ENCODE measurements around the gene ZNF800.

DNA sequence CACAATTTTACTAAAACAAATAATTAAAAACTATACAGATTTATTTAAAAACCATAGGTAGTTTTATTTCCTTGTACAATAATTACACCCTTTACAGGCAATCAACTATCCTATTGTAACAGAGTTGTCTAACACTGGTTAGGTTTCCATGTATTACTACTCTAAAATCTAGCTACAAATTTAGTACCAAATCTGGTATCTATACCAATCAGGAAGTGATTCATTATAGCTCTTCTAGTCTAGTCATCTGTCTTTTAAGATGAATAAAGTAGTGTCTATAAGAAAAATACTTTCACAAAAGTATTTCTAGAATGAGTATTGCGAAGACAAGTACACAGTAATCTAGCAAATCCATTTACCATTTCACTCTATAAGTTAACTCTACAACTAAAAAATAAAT, 16.9 kb downstream of the ZNF800 start:
- TF ChIP-seq, protein P1, sequence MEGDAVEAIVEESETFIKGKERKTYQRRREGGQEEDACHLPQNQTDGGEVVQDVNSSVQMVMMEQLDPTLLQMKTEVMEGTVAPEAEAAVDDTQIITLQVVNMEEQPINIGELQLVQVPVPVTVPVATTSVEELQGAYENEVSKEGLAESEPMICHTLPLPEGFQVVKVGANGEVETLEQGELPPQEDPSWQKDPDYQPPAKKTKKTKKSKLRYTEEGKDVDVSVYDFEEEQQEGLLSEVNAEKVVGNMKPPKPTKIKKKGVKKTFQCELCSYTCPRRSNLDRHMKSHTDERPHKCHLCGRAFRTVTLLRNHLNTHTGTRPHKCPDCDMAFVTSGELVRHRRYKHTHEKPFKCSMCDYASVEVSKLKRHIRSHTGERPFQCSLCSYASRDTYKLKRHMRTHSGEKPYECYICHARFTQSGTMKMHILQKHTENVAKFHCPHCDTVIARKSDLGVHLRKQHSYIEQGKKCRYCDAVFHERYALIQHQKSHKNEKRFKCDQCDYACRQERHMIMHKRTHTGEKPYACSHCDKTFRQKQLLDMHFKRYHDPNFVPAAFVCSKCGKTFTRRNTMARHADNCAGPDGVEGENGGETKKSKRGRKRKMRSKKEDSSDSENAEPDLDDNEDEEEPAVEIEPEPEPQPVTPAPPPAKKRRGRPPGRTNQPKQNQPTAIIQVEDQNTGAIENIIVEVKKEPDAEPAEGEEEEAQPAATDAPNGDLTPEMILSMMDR (IDR thresholded peaks at IDR 0.05): no peak
- no peak for TF ChIP-seq POLR2A (IDR thresholded peaks at IDR 0.05)

All from thyroid gland (tissue), 4 donors.